Activated CD8-positive, alpha-beta T cell treated with anti-CD3 and anti-CD28 coated beads, Interleukin-2, amount 10 ng/mL, durations not matched to agents 7 days and 5 days (primary cell): ENCODE data around the gene MYO1H. TPM values are rescaled to one million over a fixed set of nuclear protein-coding genes. Genes with fewer than 3 reads are reported as not detected.
"Not testable (repeated sequence)": the region's sequence is repeated elsewhere in the genome, so short reads cannot be mapped to it uniquely, and the experiment has no call there.

Experiments used
- ATAC-seq: fragments of 150-1000 bp; cut with Tn5 transposase; one replicate; pipeline ENCODE4 v1.10.0; 2021; ENCODE audit warnings: moderate library complexity
- CTCF ChIA-PET: fragments of 350-600 bp; sonication (Branson Sonifier 250); formaldehyde crosslinking; loops from one replicate; lab custom pipeline; 2021; ENCODE audit warnings: antibody characterized with exemption; lab: Charles Lee
- POLR2A ChIA-PET: fragments of 350-600 bp; sonication (Branson Sonifier 250); formaldehyde crosslinking; loops from one replicate; lab custom pipeline; 2021; ENCODE audit warnings: antibody characterized with exemption; lab: Charles Lee
- DNase-seq: peaks from one replicate; pipeline ENCODE4 v3.0.0-alpha.2; 2020
- H3K27ac Mint-ChIP-seq: one replicate; pipeline ENCODE4 v1.8.0; 2021; ENCODE audit warnings: mild to moderate bottlenecking, mixed read lengths
- H3K27me3 Mint-ChIP-seq: one replicate; pipeline ENCODE4 v1.8.0; 2021; ENCODE audit warnings: low read depth, mixed read lengths
- H3K36me3 Mint-ChIP-seq: one replicate; pipeline ENCODE4 v1.8.0; 2021; ENCODE audit warnings: low read depth, mixed read lengths
- H3K4me1 Mint-ChIP-seq: one replicate; pipeline ENCODE4 v1.8.0; 2021; ENCODE audit warnings: low read depth, mixed read lengths
- H3K4me3 Mint-ChIP-seq: one replicate; pipeline ENCODE4 v1.8.0; 2021; ENCODE audit warnings: mild to moderate bottlenecking, mixed read lengths
- H3K9me3 Mint-ChIP-seq: one replicate; pipeline ENCODE4 v1.8.0; 2022; ENCODE audit warnings: mixed read lengths; ENCODE audit not compliant: insufficient read depth
- total RNA-seq, 2 experiments: library from RNA; stranded (reverse); gene quantifications; one replicate each; pipeline ENCODE4 v1.2.3, GENCODE V29; 2021

Gene MYO1H
- total RNA-seq, 2 experiments from 2014 or later: not detected

DNA sequence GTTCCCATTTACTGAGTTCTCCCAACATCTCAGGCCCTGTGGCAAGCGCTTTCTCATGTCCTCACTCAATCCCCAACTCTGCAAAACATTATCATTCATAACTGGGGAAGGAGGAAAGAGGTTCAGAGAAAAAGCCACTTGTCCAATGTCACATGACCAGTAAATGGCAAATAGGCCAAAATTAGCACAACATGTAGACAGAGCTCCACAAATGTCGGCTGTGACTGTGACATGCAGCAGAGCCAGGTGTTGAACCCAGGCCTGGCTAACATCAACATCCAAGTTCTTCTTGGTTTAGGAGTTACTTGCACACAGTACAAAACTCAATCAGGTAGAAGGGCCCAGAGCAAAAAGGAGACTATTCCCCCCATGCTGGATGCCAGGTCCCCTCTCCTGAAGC, 118.6 kb downstream of the MYO1H start:
- ATAC-seq (no peak), DNase-seq (no peak)
- Mint-ChIP-seq H3K27ac (no peak overlapping the region), H3K4me1 (peaks cover 49% of the 10 kb centered on the region), H3K9me3 (no peaks in the 10 kb centered on the region), H3K4me3 (no peak overlapping the region), H3K27me3 (no peaks in the 10 kb centered on the region), H3K36me3 (peaks cover 14% of the 10 kb centered on the region)
- ChIA-PET CTCF (no interaction called here), POLR2A (interaction anchor here (1.4 kb wide), 1 partner anchor 11 kb away, joined by 7 read pairs; the partner anchor contains the start of genes KCTD10 and UBE3B)

DNA sequence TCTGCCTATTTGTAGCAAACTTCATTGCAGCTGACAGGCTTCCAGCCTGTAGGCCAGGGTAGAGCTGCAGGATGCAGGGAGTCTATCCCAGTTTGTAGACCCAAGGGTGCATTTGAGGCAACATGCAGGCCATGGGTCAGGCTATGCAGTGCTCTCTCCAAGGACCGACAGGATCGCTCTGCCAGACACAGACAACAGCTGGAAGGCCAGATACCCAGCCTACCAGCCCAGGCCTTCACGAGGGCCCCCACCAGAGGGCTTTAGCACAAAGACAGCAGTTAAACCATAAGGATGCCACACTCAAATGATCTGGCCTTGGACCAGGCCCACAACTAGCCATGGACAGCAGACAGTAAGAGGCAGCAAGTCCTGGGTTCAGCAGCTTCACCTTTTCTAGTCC, 119.1 kb downstream of the MYO1H start:
- Mint-ChIP-seq H3K27me3 (no peaks in the 10 kb centered on the region), H3K27ac (no peak overlapping the region), H3K36me3 (peaks cover 14% of the 10 kb centered on the region), H3K4me1 (peaks cover 45% of the 10 kb centered on the region), H3K4me3 (no peak overlapping the region), H3K9me3 (no peaks in the 10 kb centered on the region)
- ATAC-seq (no peak), DNase-seq (no peak)
- ChIA-PET POLR2A (interaction anchor here (1.4 kb wide), 1 partner anchor 10 kb away, joined by 7 read pairs; the partner anchor contains the start of genes KCTD10 and UBE3B), CTCF (no interaction called here)

DNA sequence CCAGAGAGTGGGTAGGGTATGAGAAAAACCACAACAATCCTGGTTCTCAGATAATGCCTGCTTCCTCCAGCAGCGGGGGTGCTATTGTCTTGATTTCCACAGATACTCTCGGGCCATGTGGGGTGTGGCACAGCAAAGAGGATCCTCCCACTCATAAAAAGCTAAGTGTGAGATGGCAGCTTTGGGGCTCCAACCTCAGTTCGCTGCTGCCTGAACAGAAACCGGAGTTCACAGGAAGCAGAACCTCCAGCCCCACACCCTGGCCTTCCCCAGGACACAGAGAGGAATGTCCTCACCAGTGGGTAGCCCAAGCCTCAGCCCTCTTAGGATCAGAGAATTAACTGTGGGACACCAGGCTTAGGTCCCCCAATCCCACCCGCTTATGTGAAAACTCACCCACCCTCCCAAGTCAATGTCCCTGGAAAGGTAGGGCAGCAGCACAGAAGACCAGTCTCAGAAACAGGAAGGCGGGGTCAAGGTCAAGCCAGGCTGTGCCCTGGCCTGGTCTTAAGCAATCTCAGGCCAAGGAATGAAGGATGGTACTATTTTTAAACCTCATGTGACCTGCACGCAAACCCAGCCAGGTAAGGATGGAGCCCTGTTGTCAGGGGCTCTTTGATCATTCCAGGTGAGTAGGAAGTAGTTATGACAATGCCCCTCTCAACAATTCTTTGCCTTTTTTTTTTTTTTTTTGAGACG, 120.4 kb downstream of the MYO1H start:
- ChIA-PET CTCF (interaction anchor here (0.8 to 1.3 kb wide), 3 partner anchors 9 to 130 kb away, joined by 3 read pairs; partner anchors contain the start of genes KCTD10 and UBE3B), POLR2A (interaction anchor here (1.4 kb wide), 1 partner anchor 9 kb away, joined by 7 read pairs; the partner anchor contains the start of genes KCTD10 and UBE3B)
- DNase-seq (no peak), ATAC-seq (no peak)
- H3K4me3 Mint-ChIP-seq: no peak overlapping the region
- H3K36me3 Mint-ChIP-seq: peaks cover 14% of the 10 kb centered on the region
- H3K9me3 Mint-ChIP-seq: no peaks in the 10 kb centered on the region
- no peaks in the 10 kb centered on the region for H3K27me3 Mint-ChIP-seq
- no peak overlapping the region for H3K27ac Mint-ChIP-seq
- peaks cover 32% of the 10 kb centered on the region for H3K4me1 Mint-ChIP-seq

DNA sequence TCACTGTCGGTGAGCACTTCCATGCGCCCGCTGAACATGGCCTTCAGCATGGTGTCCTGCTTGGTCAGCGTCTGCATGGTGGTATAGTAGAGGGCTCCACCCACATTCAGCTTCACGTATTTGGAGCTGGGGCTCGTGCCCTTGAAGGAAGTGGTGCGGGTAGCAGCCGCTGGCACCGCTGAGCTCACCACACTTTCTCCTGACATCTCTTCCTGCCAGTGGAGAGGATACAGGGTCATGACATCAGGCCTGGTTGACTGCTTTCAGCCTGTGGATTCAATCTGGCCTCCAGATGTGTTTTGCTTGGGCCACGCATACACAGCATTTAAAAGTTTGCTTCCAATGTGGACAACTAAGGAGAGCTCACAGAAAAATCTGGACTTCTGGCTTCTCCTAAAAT, 121.8 kb downstream of the MYO1H start:
- CTCF ChIA-PET: interaction anchor here (1.2 kb wide), 2 partner anchors 37 to 42 kb away, joined by 4 to 6 read pairs; no protein-coding TSS in a partner anchor
- Mint-ChIP-seq H3K36me3 (peaks cover 12% of the 10 kb centered on the region), H3K9me3 (no peaks in the 10 kb centered on the region), H3K27ac (peak overlapping the region; percentile 45), H3K27me3 (no peaks in the 10 kb centered on the region), H3K4me3 (no peak overlapping the region), H3K4me1 (peaks cover 22% of the 10 kb centered on the region)
- POLR2A ChIA-PET: interaction anchor here (0.6 kb wide), 1 partner anchor 403 kb away, joined by 3 read pairs; no protein-coding TSS in a partner anchor
- no peak for ATAC-seq
- peak; percentile 25 for DNase-seq

DNA sequence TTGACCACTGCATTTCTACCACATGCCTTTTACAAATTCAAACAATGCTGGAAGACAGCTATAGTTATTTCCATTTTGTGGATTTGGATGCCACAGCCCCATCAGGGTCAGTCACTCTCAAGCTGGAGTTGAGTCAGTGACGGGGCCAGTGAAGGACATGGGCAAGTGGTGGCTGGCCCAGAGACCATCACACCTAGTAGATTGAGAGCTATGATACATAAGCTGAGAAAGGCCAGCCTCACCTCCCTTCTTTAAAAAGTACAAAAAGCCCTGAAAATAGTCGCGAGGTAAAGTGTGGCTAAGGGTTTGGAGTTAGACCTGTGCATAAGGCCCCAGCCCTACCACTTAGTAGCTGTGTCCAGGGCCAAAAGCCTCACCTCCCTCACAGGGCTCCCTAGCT, 125.3 kb downstream of the MYO1H start:
- ChIA-PET POLR2A (no interaction called here), CTCF (interaction anchor here (0.6 to 2.5 kb wide), 4 partner anchors 9 to 1232 kb away, joined by 3 to 6 read pairs (median 4); partner anchors contain the start of gene MVK)
- no peak for ATAC-seq
- peaks cover 8% of the 10 kb centered on the region for H3K36me3 Mint-ChIP-seq
- DNase-seq: no peak
- no peaks in the 10 kb centered on the region for H3K27me3 Mint-ChIP-seq
- H3K27ac Mint-ChIP-seq: no peak overlapping the region
- no peaks in the 10 kb centered on the region for H3K9me3 Mint-ChIP-seq
- H3K4me1 Mint-ChIP-seq: peaks cover 47% of the 10 kb centered on the region
- no peak overlapping the region for H3K4me3 Mint-ChIP-seq

DNA sequence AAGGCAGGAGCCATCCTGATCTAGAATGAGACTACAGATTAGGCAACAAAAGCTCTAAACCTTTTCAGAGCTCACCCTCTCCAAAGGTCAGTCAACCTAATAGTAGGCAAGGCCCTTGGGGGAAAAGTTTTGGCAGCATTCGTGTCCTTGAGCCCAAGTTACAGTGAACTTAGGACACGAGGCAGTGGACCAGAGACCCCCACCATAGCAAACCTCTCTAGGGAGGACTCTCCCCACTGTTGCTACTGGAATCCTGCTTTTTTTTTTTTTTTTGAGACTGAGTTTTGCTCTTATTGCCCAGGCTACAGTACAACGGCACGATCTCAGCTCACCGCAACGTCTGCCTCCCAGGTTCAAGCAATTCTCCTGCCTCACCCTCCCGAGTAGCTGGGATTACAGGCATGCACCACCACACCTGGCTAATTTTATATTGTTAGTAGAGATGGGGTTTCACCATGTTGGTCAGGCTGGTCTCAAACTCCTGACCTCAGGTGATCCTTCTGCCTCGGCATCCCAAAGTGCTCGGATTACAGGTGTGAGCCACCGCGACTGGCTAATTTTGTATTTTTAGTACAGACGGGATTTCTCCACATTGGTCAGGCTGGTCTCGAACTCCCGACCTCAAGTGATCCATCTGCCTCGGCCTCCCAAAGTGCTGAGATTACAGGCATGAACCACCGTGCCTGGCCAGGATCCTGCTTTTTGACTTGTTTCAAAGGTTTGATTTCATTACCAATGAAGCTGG, 126.0 kb downstream of the MYO1H start:
- H3K4me1 Mint-ChIP-seq: peaks cover 47% of the 10 kb centered on the region
- H3K36me3 Mint-ChIP-seq, H3K4me3 Mint-ChIP-seq, H3K27me3 Mint-ChIP-seq, H3K27ac Mint-ChIP-seq, POLR2A ChIA-PET, ATAC-seq, DNase-seq, H3K9me3 Mint-ChIP-seq: not testable (repeated sequence)
- CTCF ChIA-PET: interaction anchor here (0.6 to 2.5 kb wide), 4 partner anchors 10 to 1231 kb away, joined by 3 to 7 read pairs (median 6); no protein-coding TSS in a partner anchor

DNA sequence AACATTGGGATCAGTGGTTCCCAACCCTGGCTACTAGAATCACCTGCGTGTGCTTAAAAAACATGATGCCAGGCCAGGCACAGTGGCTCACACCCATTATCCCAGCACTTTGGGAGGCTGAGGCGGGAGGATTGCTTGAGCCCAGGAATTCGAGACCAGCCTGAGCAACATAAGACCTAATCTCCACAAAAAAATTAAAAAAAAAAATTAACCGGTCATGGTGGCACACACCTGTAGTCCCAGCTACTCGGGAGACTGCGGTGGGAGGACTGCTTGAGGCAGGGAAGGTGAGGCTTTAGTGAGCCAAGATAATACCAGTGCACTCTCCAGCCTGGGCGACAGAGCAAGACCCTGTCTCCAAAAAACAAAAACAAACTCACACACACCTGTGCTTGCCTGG, 127.4 kb downstream of the MYO1H start:
- H3K9me3 Mint-ChIP-seq: no peaks in the 10 kb centered on the region
- H3K36me3 Mint-ChIP-seq: no peaks in the 10 kb centered on the region
- H3K27ac Mint-ChIP-seq: peak overlapping the region; percentile 20
- H3K27me3 Mint-ChIP-seq: no peaks in the 10 kb centered on the region
- CTCF ChIA-PET: interaction anchor here (1.7 to 2.6 kb wide), 2 partner anchors 42 kb away, joined by 7 to 9 read pairs; no protein-coding TSS in a partner anchor
- peak overlapping the region; percentile 98 for H3K4me3 Mint-ChIP-seq
- H3K4me1 Mint-ChIP-seq: peaks cover 42% of the 10 kb centered on the region
- no peak for ATAC-seq
- DNase-seq: no peak
- POLR2A ChIA-PET: no interaction called here

DNA sequence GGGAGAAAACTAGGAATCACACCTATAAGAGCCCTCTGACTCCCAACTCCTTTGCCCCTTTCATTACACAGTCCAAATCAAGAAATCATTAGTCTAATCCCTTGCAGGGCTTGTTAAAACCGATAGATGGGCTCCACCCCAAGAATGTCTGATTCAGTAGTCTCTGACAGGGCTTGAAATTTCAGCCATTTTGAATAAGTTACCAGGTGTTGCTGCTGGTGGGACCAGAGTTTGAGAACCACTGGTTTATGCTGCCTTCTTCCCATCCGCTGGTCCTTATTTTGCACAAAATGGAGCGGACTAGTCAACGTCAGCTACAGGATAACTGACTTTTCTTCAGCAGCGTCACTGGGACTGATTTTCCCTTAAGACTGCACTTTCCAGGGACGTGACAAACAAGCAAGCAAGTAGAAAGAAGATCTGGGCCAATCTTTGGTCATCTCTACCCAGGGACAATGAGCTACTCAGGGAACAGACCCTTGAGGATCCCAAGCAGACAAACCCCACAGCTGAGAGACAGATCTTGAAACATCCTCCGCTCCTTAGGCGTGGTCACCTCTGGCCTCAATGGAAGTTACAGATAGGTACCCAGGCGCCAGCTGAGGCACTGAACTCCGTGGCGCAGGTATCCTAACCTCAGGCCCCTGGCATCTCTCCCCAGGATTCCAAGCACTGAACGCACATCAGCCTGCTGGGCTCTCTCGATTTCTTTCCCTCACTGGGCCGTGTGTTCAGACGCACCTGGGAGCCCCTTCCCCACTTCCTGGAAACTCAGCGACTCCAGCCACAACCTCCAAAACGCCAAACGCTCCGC, 128.5 kb downstream of the MYO1H start:
- no peaks in the 10 kb centered on the region for H3K9me3 Mint-ChIP-seq
- H3K4me1 Mint-ChIP-seq: peaks cover 37% of the 10 kb centered on the region
- peak overlapping the region; percentile 100 for H3K27ac Mint-ChIP-seq
- CTCF ChIA-PET: interaction anchor here (1.0 to 2.6 kb wide), 6 partner anchors 9 to 369 kb away, joined by 3 to 9 read pairs (median 3); no protein-coding TSS in a partner anchor
- H3K36me3 Mint-ChIP-seq: no peaks in the 10 kb centered on the region
- DNase-seq (no peak), ATAC-seq (no peak)
- H3K4me3 Mint-ChIP-seq: peak overlapping the region; percentile 98
- POLR2A ChIA-PET: interaction anchor here (0.8 to 1.7 kb wide), 4 partner anchors 9 to 98 kb away, joined by 3 to 8 read pairs (median 6); partner anchors contain the start of gene MVK
- H3K27me3 Mint-ChIP-seq: no peaks in the 10 kb centered on the region

DNA sequence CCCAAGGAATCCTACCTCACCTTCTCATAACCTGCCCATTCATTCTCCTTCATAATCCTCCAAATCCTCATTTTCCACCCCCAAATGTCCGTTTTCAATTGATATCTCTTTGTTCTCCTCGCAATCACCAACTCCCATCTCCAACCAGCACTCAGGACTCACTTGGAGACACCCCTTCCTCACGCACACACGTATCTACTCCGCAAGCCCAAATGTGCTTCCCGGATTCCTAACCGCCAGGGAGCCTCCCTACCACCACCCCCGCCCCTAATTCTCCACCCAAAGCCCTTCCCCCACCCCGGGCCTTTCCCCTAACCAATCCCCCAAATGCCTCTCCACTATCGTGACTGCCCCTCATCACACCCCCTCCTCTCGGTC, 129.1 kb downstream of the MYO1H start:
- peak overlapping the region; percentile 100 for H3K27ac Mint-ChIP-seq
- H3K4me1 Mint-ChIP-seq: peaks cover 37% of the 10 kb centered on the region
- ChIA-PET CTCF (interaction anchor here (1.0 to 2.6 kb wide), 7 partner anchors 9 to 369 kb away, joined by 3 to 9 read pairs (median 3); no protein-coding TSS in a partner anchor), POLR2A (interaction anchor here (0.7 to 1.7 kb wide), 10 partner anchors 9 to 377 kb away, joined by 3 to 8 read pairs (median 4); partner anchors contain the start of gene MVK)
- no peaks in the 10 kb centered on the region for H3K9me3 Mint-ChIP-seq
- no peaks in the 10 kb centered on the region for H3K27me3 Mint-ChIP-seq
- peak; percentile 2 for ATAC-seq
- no peaks in the 10 kb centered on the region for H3K36me3 Mint-ChIP-seq
- H3K4me3 Mint-ChIP-seq: peak overlapping the region; percentile 98
- no peak for DNase-seq

DNA sequence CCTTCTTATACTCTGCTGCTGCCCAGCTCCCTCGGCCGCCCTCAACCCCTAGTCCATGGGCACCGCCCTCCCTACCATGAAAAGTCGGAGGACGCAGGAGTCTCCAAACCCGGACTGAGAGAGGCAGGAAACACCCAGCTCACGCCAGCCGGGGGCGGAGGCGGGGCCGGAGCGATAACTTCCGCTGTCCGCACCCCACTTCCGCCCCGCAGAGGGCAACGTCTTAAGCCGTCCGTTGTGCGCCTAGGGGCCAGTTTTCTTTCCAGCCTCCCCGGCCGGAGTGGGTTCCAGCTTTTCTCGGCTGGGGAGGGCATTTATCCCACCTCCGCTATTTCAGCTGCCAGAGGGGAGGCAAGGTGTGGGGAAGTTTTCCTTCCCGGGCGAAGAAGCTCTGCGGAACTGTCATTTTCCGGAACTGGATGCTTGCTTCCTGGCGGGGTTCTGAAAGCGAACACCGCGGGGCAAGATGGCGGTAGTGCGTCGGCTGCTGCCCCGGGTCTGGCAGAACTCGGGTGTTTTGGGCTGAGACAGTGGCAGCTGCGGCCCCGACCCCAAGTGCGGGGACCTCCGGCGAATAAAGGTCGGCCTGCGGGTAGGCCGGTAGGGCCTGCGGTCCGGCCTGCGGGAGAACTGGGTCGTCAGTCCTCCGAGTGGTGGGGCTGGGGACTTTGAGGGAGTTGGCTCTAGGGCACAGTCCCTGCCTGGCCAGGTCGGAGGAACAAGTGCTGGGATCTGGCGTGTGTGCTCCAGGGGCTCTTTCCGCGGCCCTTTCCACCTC, 129.7 kb downstream of the MYO1H start, which contains the start of the genes KCTD10 and UBE3B:
TSS of gene KCTD10 (minus strand) at position 116 of the 778 bp plus-strand sequence. CDS start at position 78, 38 bp downstream.
TSS of gene UBE3B (plus strand) at position 450 of the 778 bp plus-strand sequence. CDS start 5,918 bp downstream, outside the sequence.
- Mint-ChIP-seq H3K4me1 (peaks cover 37% of the 10 kb centered on the region), H3K36me3 (no peaks in the 10 kb centered on the region), H3K9me3 (no peaks in the 10 kb centered on the region), H3K4me3 (peak within 1 kb of the TSS; percentile 98), H3K27ac (peak within 1 kb of the TSS; percentile 100), H3K27me3 (no peaks in the 10 kb centered on the region)
- ATAC-seq: peak; percentile 92
- DNase-seq: peak; percentile 90
- POLR2A ChIA-PET: interaction anchor here (0.6 to 1.7 kb wide), 11 partner anchors 9 to 423 kb away, joined by 3 to 8 read pairs (median 4); partner anchors contain the start of genes MVK and TCHP
- CTCF ChIA-PET: interaction anchor here (1.0 to 2.6 kb wide), 7 partner anchors 10 to 368 kb away, joined by 3 to 9 read pairs (median 3); no protein-coding TSS in a partner anchor
